GM12873 (cell line): ENCODE data around the gene ZXDC.

Experiments
- TF ChIP-seq, protein P1 (sequence below): IDR thresholded peaks from 2 replicates; pipeline ENCODE4 v1.5.1; 2012; ENCODE audit warnings: low read depth, mild to moderate bottlenecking, moderate library complexity, low read length, control low read depth; ENCODE audit not compliant: insufficient read depth; ENCODE audit errors: missing control alignments

The ZXDC gene

DNA sequence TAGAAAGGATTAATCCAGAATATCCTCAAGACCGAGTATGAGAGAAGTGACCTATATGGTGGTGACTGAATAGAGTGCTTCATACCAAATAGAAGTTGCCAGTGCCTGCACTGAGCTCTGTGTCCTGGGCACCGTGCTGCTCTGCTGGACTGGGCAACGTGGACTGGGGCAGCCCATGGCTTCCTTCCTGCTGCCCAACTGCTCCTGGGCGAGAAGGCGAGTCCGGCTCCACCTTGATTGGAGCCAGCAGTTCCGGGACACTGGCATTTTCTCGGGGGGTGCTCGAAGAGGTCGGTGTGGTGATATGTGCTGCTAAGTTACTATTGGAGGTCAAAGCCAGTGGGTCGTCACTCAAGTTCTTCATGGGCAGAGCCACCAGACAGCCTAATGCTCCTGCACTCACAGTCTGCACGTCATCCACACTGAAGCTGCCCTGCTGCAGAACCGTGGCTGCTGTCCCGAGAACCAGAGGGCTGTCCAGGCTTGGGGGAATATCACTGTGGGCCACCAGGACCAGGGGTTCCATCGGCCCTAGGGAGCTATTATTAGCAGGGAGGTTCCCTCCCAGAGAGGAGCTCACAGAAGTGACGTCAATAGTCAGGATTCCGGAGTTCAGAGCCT is 14.1 kb downstream of the ZXDC start:
- TF ChIP-seq, protein P1, sequence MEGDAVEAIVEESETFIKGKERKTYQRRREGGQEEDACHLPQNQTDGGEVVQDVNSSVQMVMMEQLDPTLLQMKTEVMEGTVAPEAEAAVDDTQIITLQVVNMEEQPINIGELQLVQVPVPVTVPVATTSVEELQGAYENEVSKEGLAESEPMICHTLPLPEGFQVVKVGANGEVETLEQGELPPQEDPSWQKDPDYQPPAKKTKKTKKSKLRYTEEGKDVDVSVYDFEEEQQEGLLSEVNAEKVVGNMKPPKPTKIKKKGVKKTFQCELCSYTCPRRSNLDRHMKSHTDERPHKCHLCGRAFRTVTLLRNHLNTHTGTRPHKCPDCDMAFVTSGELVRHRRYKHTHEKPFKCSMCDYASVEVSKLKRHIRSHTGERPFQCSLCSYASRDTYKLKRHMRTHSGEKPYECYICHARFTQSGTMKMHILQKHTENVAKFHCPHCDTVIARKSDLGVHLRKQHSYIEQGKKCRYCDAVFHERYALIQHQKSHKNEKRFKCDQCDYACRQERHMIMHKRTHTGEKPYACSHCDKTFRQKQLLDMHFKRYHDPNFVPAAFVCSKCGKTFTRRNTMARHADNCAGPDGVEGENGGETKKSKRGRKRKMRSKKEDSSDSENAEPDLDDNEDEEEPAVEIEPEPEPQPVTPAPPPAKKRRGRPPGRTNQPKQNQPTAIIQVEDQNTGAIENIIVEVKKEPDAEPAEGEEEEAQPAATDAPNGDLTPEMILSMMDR = no peak

DNA sequence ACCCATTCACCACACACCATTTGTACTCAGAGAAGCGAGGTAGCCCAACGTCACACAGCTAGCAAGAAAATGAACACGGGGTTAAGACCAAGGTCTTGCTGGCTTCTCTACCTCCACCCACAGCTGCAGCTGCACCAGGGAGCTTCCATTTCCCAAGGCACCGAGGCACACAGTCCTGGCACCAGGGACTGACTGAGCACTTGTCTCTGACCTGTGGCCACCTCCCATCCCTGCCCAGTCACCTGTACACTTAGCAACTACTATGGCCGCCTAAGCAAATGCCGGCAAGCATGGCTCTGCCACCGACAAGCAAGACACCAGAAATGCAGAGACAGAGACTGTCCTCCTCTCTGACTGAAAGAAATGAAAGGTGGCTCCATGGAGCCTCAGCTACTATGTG is 15.3 kb downstream of the ZXDC start:
- TF ChIP-seq, protein P1 = no peak

DNA sequence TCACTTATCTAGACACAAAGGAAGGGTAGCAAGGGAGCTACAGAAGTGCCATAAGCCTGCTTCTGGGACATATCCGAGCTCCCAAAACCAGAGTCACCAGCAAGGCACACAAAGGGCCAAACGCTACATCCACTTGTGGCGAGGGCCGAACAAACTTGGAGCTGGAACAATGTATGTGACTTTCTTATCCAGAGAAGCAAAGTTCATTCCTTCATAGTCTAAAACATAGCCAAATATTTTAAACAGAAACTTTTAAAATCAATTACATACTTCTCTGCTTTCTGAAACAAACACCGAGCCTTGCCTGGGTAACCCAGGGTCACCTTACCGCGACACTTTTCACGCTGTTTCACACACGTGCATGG is 15.9 kb downstream of the ZXDC start:
- TF ChIP-seq, protein P1 = no peak

DNA sequence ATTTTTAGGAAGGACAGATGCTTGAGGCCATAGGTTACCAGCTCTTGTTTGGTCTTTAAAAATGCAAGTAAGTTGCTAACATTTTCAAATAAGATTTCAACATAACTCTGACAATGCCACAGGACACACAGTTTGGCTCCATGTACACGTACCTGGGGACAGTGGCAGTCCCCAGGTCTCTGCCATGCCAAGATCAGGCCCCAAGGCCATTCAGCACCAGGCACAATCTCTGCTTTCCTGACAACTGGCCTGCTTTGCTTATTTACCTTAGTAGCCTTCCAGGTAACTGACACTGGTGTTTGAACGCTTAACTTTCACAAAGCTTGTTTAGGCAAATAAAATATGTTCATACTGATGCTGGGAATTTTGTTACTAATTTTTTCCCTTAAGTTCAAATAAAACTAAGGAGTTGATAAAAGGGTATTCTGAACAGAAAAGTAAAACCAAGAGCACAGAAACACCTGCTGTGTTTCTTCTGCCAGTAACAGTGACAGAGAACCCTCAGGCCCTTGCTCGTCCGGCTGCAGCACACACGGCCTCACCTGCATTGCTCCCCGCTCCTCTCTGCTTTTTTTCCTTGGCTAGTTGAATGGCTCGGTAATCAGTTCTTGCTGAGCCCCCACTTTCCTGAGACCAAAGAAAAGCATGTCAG is 16.5 kb downstream of the ZXDC start:
- TF ChIP-seq, protein P1 = no peak

DNA sequence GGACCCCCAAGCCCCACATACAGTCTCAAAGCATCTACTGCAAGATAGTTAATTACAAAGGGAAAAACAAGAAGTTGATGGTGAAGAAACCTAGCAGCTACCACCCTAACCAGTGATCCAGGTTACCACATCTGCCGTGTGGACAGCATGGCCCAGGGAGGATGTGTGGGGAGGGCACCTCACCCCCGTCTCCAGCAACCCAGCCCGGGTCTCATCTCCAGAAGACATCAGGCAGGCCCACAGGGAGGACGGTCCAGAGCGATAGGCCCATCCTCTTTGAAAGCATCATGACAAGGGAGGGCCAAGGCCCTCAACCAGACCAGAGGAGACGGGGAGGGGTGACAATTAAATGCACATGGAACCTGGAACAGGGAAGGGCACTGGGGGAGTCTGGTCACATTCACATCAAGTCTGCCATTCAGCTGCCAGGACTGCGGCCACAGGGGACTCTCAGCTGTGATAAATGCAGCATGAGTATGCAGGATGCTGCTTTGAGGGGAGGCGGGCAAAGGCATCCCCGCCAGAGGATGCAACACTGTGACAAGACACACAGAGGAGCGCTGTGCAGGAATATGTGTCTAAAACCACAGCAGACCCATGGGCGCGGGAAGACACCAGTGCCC is 18.8 kb downstream of the ZXDC start:
- TF ChIP-seq, protein P1 = no peak

DNA sequence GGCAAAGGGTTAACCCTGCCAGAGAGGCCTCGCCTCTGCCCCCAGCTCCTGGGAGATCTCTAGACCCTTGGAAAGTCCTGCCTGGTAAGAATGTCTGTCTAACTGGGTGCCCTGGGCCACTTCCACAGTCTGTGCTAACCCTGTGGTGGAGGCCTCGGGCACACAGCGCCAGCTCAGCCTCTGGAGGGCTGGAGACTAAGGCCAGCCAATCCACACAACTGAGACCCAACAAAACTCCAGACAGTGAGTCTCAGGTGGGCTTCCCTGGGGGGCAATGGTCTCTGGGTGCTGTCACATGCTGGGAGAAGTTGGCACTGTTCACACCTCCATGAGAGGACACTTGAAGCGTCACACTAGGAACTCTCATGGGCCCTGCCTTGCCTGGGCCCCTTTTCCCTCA is 19.5 kb downstream of the ZXDC start:
- TF ChIP-seq, protein P1 = no peak

DNA sequence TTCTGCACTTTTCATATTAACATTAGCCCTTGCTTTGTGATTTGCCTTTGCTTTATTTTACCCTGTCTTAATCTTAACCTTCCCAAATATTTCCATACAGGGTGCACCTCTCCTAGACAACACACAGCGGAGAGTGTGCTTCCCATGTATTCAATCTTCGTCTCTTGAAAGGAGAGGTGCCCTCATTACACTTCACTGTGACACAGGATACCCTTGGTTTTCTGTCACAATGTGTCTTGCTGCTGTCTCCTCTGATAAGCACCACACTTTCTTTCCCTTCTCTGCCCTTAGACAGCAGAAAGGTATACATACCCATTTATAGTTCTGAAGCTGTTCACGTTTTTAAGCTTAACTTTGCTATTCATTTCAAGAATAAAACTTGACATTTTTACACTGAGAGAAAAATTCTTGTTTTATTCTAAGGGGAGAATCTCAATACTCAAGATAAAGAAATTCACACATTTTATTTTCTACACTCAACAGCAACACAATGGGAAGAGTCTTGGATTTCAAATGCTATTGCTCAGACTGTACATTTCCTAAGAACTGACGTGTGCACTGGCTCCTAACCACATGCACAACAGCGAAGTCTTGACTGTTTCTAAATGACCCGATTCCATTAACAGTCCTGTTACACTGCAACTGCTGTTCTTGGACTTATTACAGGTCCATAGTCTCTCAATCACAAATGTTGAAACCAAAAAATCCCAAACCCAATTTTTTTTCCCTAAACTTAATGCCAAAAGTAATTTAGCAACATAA is 21.1 kb downstream of the ZXDC start:
- TF ChIP-seq, protein P1 = no peak
